HCT116 (cell line): ENCODE measurements around the gene HSD3B2. TPM values are rescaled to one million over a fixed set of nuclear protein-coding genes. Genes with fewer than 3 reads are reported as not detected.

Experiments
- ATAC-seq: fragments of 200-7000 bp; cut with Tn5 transposase; 2 replicates; pipeline ENCODE4 v1.9.1; 2020; ENCODE audit warnings: mild to moderate bottlenecking, moderate library complexity
- BruUV-seq: library from RNA; stranded (reverse); fragments of 400-500 nt; replicated peaks from 2 replicates; lab custom pipeline; 2021; lab: Mats Ljungman, UMichigan
- CTCF ChIA-PET: fragments of 300-600 bp; sonication (Branson Sonifier 250); formaldehyde crosslinking; loops from one replicate; lab custom pipeline; 2021; ENCODE audit warnings: antibody characterized with exemption; lab: Charles Lee
- POLR2A ChIA-PET: fragments of 300-600, 350-600 bp; sonication (Branson Sonifier 250); formaldehyde crosslinking; loops from one replicate; lab custom pipeline; 2021; ENCODE audit warnings: antibody characterized with exemption; lab: Charles Lee
- RAD21 ChIA-PET, 2 experiments: fragments of 300-600 bp; sonication (Branson Sonifier 250); formaldehyde crosslinking; loops; one replicate each; lab custom pipeline; 2023; ENCODE audit warnings: low total read pairs in 2 of 2; ENCODE audit not compliant: uncharacterized antibody in 2 of 2, unreplicated experiment in 2 of 2, low non-redundant PET in 1 of 2; lab: Charles Lee
- DNase-seq: peaks from one replicate; pipeline ENCODE4 v3.0.0-alpha.2; 2010; ENCODE audit warnings: low read depth, low spot score
- H2AFZ ChIP-seq: fragments of 200-600 bp; shearing (Covaris generic), sonication (generic); 2 replicates; pipeline ENCODE4 v1.6.1; 2017; ENCODE audit warnings: low read depth, mixed run types, mixed read lengths, antibody characterized with exemption, low read length; ENCODE audit not compliant: poor library complexity, severe bottlenecking
- H3K27ac ChIP-seq: 2 replicates; pipeline ENCODE4 v1.5.1; 2012; ENCODE audit warnings: low read depth, low read length
- H3K27me3 ChIP-seq: fragments of 200-600 bp; sonication (generic); 2 replicates; pipeline ENCODE4 v1.6.1; 2016; ENCODE audit warnings: mixed run types, low read length, mixed read lengths; ENCODE audit not compliant: insufficient read depth
- H3K36me3 ChIP-seq, 2 experiments: fragments of 200-500 bp in 1 of 2; fragments of 200-600 bp in 1 of 2; sonication (Bioruptor generic) in 1 of 2; sonication (generic) in 1 of 2; 2 replicates each; pipeline versions ENCODE4 v1.5.1 to v1.6.1; 2014 to 2016; ENCODE audit warnings: low read length in 2 of 2, inconsistent platforms in 1 of 2, mixed read lengths in 1 of 2, mixed run types in 1 of 2; ENCODE audit not compliant: insufficient read depth in 2 of 2, control insufficient read depth in 1 of 2
- H3K4me1 ChIP-seq, 2 experiments: fragments of 200-600 bp in 1 of 2; sonication (generic) in 1 of 2; 2 replicates each; pipeline versions ENCODE4 v1.5.1 to v1.6.1; 2012 to 2017; ENCODE audit warnings: low read length in 2 of 2, inconsistent platforms in 1 of 2, mild to moderate bottlenecking in 1 of 2, mixed read lengths in 1 of 2, mixed run types in 1 of 2, moderate library complexity in 1 of 2; ENCODE audit not compliant: insufficient read depth in 2 of 2, control insufficient read depth in 1 of 2
- H3K4me2 ChIP-seq: fragments of 200-600 bp; sonication (generic); 2 replicates; pipeline ENCODE4 v1.6.1; 2017; ENCODE audit warnings: mixed run types, low read length, mixed read lengths
- H3K4me3 ChIP-seq, 2 experiments: fragments of 200-600 bp in 1 of 2; sonication (generic) in 1 of 2; replicated peaks in 1 of 2; 2 replicates each; pipeline ENCODE4 v1.5.1; 2011 to 2016; ENCODE audit warnings: low read length in 2 of 2, control low read depth in 1 of 2, low read depth in 1 of 2, mild to moderate bottlenecking in 1 of 2, mixed read lengths in 1 of 2, mixed run types in 1 of 2
- H3K79me2 ChIP-seq: fragments of 200-600 bp; sonication (generic); 2 replicates; pipeline ENCODE4 v1.6.1; 2017; ENCODE audit warnings: mild to moderate bottlenecking, mixed run types, low read length, moderate library complexity, mixed read lengths; ENCODE audit not compliant: insufficient read depth
- H3K9ac ChIP-seq: fragments of 200-600 bp; sonication (generic); 2 replicates; pipeline ENCODE4 v1.6.1; 2016; ENCODE audit warnings: low read length, mixed read lengths
- H3K9me2 ChIP-seq: fragments of 200-600 bp; sonication (generic), shearing (Covaris generic); 2 replicates; pipeline ENCODE4 v1.6.1; 2017; ENCODE audit warnings: mixed run types, mild to moderate bottlenecking, moderate library complexity; ENCODE audit not compliant: insufficient read depth
- H3K9me3 ChIP-seq, 2 experiments: fragments of 200-500 bp in 1 of 2; fragments of 200-600 bp in 1 of 2; sonication (Bioruptor generic) in 1 of 2; sonication (generic) in 1 of 2; 2 replicates each; pipeline ENCODE4 v1.6.1; 2014 to 2017; ENCODE audit warnings: low read length in 2 of 2, mixed read lengths in 2 of 2, inconsistent platforms in 1 of 2, low read depth in 1 of 2, mild to moderate bottlenecking in 1 of 2, mixed run types in 1 of 2, moderate library complexity in 1 of 2; ENCODE audit not compliant: control insufficient read depth in 1 of 2, insufficient read depth in 1 of 2
- H4K20me1 ChIP-seq: fragments of 200-600 bp; sonication (generic), shearing (Covaris generic); 2 replicates; pipeline ENCODE4 v1.6.1; 2017; ENCODE audit warnings: mixed run types, mild to moderate bottlenecking, moderate library complexity; ENCODE audit not compliant: insufficient read depth
- CBX3 ChIP-seq: IDR thresholded peaks from 2 replicates; pipeline ENCODE4 v1.6.1; 2012; ENCODE audit warnings: low read depth
- CEBPB ChIP-seq: IDR thresholded peaks from 2 replicates; pipeline ENCODE4 v1.6.1; 2012; ENCODE audit warnings: low read depth
- CTCF ChIP-seq, 3 experiments: fragments of 200-600 bp in 1 of 3; sonication (generic) in 1 of 3; IDR thresholded peaks in 2 of 3; conservative IDR thresholded peaks in 1 of 3; 2 replicates each; pipeline ENCODE4 v1.5.1; 2012 to 2017; ENCODE audit warnings: low read depth in 2 of 3, low read length in 2 of 3, antibody characterized with exemption in 1 of 3, borderline replicate concordance in 1 of 3, control low read depth in 1 of 3, mild to moderate bottlenecking in 1 of 3, mixed read lengths in 1 of 3, mixed run types in 1 of 3, moderate library complexity in 1 of 3; ENCODE audit not compliant: insufficient read depth in 1 of 3
- EGR1 ChIP-seq: IDR thresholded peaks from 2 replicates; pipeline ENCODE4 v1.6.1; 2012; ENCODE audit warnings: low read depth
- ELF1 ChIP-seq: IDR thresholded peaks from 2 replicates; pipeline ENCODE4 v1.6.1; 2012; ENCODE audit warnings: low read depth, borderline replicate concordance
- EZH2 ChIP-seq: fragments of 200-600 bp; sonication (generic); IDR thresholded peaks from 2 replicates; pipeline ENCODE4 v1.6.1; 2017; ENCODE audit warnings: antibody characterized with exemption, mixed run types
- FOSL1 ChIP-seq: IDR thresholded peaks from 2 replicates; pipeline ENCODE4 v1.6.1; 2012; ENCODE audit warnings: low read depth
- JUND ChIP-seq: IDR thresholded peaks from 2 replicates; pipeline ENCODE4 v1.6.1; 2012
- MAX ChIP-seq: IDR thresholded peaks from 2 replicates; pipeline ENCODE4 v1.6.1; 2012
- POLR2A ChIP-seq: IDR thresholded peaks from 2 replicates; pipeline ENCODE4 v1.7.0; 2011; ENCODE audit warnings: borderline replicate concordance; ENCODE audit not compliant: insufficient read depth, insufficient read length; ENCODE audit errors: extremely low read depth
- POLR2AphosphoS5 ChIP-seq: IDR thresholded peaks from 2 replicates; pipeline ENCODE4 v1.6.1; 2011; ENCODE audit warnings: mild to moderate bottlenecking, low read depth, low read length, moderate library complexity
- RAD21 ChIP-seq: IDR thresholded peaks from 2 replicates; pipeline ENCODE4 v1.6.1; 2012; ENCODE audit warnings: low read depth, mild to moderate bottlenecking
- TCF7L2 ChIP-seq: IDR thresholded peaks from 2 replicates; pipeline ENCODE4 v1.7.0; 2011; ENCODE audit warnings: borderline replicate concordance, inconsistent platforms; ENCODE audit not compliant: insufficient read depth, insufficient read length; ENCODE audit errors: extremely low read depth
- YY1 ChIP-seq: IDR thresholded peaks from 2 replicates; pipeline ENCODE4 v1.6.1; 2011; ENCODE audit warnings: low read length, low read depth, moderate library complexity, mild to moderate bottlenecking; ENCODE audit not compliant: insufficient replicate concordance; ENCODE audit errors: extremely low read depth
- ZBTB33 ChIP-seq: IDR thresholded peaks from 2 replicates; pipeline ENCODE4 v1.6.1; 2011; ENCODE audit warnings: mild to moderate bottlenecking, low read length, moderate library complexity; ENCODE audit not compliant: insufficient replicate concordance; ENCODE audit errors: extremely low read depth
- ZFX ChIP-seq: fragments of 450-650 bp; IDR thresholded peaks from 2 replicates; pipeline ENCODE4 v1.6.1; 2017
- ZNF274 ChIP-seq: fragments of 200-500 bp; sonication (Bioruptor generic); IDR thresholded peaks from 2 replicates; pipeline ENCODE4 v1.6.1; 2014; ENCODE audit warnings: mild to moderate bottlenecking, low read depth, low read length, inconsistent platforms
- intact Hi-C: fragments of 100-400 bp; cut with micrococcal nuclease; formaldehyde crosslinking; loops from 2 replicates; pipeline ENCODE4 v1.10.0; 2022
- total RNA-seq: library from RNA; stranded (reverse); gene quantifications from one replicate; pipeline ENCODE4 v1.2.1, GENCODE V29; 2021; ENCODE audit not compliant: unreplicated experiment

The HSD3B2 gene
- total RNA-seq, 1 experiment from 2014 or later: 1.4 TPM

- CTCF ChIA-PET: no interaction called here
- H4K20me1 ChIP-seq: no peaks in the 10 kb centered on the region
- H3K27me3 ChIP-seq: peaks cover 6% of the 10 kb centered on the region
- no peak for ATAC-seq
- H3K9me2 ChIP-seq: no peaks in the 10 kb centered on the region
- DNase-seq: no peak
- H3K4me3 ChIP-seq: no peak overlapping the region
- no peaks in the 10 kb centered on the region for H3K79me2 ChIP-seq
- no peak overlapping the region for H3K27ac ChIP-seq
- no peak overlapping the region for H2AFZ ChIP-seq
- no peaks in the 10 kb centered on the region for H3K36me3 ChIP-seq
- no peaks in the 10 kb centered on the region for H3K4me1 ChIP-seq
- no peaks in the 10 kb centered on the region for H3K9me3 ChIP-seq
- no peak overlapping the region for H3K9ac ChIP-seq
- no peak overlapping the region for H3K4me2 ChIP-seq
- intact Hi-C loops: no loop called here
- POLR2A ChIA-PET: no interaction called here
- no peak for TF ChIP-seq POLR2A
- TF ChIP-seq ELF1: no peak
- TF ChIP-seq ZBTB33: no peak
- TF ChIP-seq CBX3: no peak
- TF ChIP-seq CTCF (IDR thresholded peaks at IDR 0.05 in 2 of 3, conservative IDR thresholded peaks at IDR 0.05 in 1 of 3; ENCODE audit: borderline replicate concordance in 1 of 3, insufficient read depth in 1 of 3, low read depth in 2 of 3, low read length in 2 of 3): no peak
- no peak for TF ChIP-seq TCF7L2
- no peak for TF ChIP-seq POLR2AphosphoS5
- no peak for TF ChIP-seq RAD21
- no peak for TF ChIP-seq JUND
- no peak for TF ChIP-seq CEBPB
- no peak for TF ChIP-seq MAX
- TF ChIP-seq EZH2: no peak
- no peak for TF ChIP-seq EGR1
- TF ChIP-seq ZNF274: no peak
- no peak for TF ChIP-seq YY1
- TF ChIP-seq ZFX: no peak
- TF ChIP-seq FOSL1: no peak
- no TSS peak for BruUV-seq
- RAD21 ChIA-PET: no interaction called here
These were observed 7.7 kb downstream of the HSD3B2 start for GRCh38 chr1:119422631-119423030.
